Hepatocyte (in vitro differentiated cells): ENCODE data around the gene FRS2.

Experiments
- EZH2 ChIP-seq: fragments of 200-600 bp; sonication (generic); IDR thresholded peaks from 2 replicates; pipeline ENCODE4 v1.6.1; 2016; ENCODE audit warnings: antibody characterized with exemption, mild to moderate bottlenecking, borderline replicate concordance
- TF ChIP-seq, protein P1 (sequence below): fragments of 200-600 bp; sonication (generic); IDR thresholded peaks from 2 replicates; pipeline ENCODE4 v1.5.1; 2016; ENCODE audit warnings: antibody characterized with exemption, mild to moderate bottlenecking; ENCODE audit not compliant: poor library complexity

GRCh38 chr12:69502345-69503081, 32.3 kb downstream of the FRS2 start:
- TF ChIP-seq, protein P1, sequence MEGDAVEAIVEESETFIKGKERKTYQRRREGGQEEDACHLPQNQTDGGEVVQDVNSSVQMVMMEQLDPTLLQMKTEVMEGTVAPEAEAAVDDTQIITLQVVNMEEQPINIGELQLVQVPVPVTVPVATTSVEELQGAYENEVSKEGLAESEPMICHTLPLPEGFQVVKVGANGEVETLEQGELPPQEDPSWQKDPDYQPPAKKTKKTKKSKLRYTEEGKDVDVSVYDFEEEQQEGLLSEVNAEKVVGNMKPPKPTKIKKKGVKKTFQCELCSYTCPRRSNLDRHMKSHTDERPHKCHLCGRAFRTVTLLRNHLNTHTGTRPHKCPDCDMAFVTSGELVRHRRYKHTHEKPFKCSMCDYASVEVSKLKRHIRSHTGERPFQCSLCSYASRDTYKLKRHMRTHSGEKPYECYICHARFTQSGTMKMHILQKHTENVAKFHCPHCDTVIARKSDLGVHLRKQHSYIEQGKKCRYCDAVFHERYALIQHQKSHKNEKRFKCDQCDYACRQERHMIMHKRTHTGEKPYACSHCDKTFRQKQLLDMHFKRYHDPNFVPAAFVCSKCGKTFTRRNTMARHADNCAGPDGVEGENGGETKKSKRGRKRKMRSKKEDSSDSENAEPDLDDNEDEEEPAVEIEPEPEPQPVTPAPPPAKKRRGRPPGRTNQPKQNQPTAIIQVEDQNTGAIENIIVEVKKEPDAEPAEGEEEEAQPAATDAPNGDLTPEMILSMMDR, result no peak
- no peak for TF ChIP-seq EZH2
